GM23338 (cell line): ENCODE measurements around the gene WWOX. TPM values are rescaled to one million over a fixed set of nuclear protein-coding genes. Genes with fewer than 3 reads are reported as not detected.

Source experiments
- ATAC-seq: fragments of 200-7000 bp; cut with Tn5 transposase; 3 replicates; pipeline ENCODE4 v1.9.1; 2020
- DNase-seq: peaks from one replicate; pipeline ENCODE4 v3.0.0-alpha.2; 2015; ENCODE audit warnings: low spot score
- H2AFZ ChIP-seq: fragments of 200-600 bp; sonication (generic); 2 replicates; pipeline ENCODE4 v1.8.0; 2016; ENCODE audit warnings: antibody characterized with exemption, mild to moderate bottlenecking, moderate library complexity
- H3F3A ChIP-seq: fragments of 200-600 bp; sonication (generic); replicated peaks from 2 replicates; pipeline ENCODE4 v1.8.0; 2017; ENCODE audit warnings: antibody characterized with exemption, mixed run types, low read depth
- H3K27ac ChIP-seq: fragments of 200-600 bp; sonication (generic); 2 replicates; pipeline ENCODE4 v1.6.1; 2016; ENCODE audit warnings: low read depth
- H3K27me3 ChIP-seq: fragments of 200-600 bp; sonication (generic); 2 replicates; pipeline ENCODE4 v1.8.0; 2016; ENCODE audit warnings: mild to moderate bottlenecking, mixed run types, moderate library complexity; ENCODE audit not compliant: insufficient read depth
- H3K36me3 ChIP-seq: fragments of 200-600 bp; sonication (generic); 2 replicates; pipeline ENCODE4 v1.8.0; 2016; ENCODE audit warnings: mild to moderate bottlenecking; ENCODE audit not compliant: insufficient read depth
- H3K4me1 ChIP-seq: fragments of 200-600 bp; sonication (generic); 2 replicates; pipeline ENCODE4 v1.8.0; 2016; ENCODE audit warnings: mild to moderate bottlenecking, moderate library complexity; ENCODE audit not compliant: insufficient read depth
- H3K4me2 ChIP-seq: fragments of 200-600 bp; sonication (generic); 2 replicates; pipeline ENCODE4 v1.7.1; 2017; ENCODE audit warnings: mixed run types
- H3K4me3 ChIP-seq: fragments of 200-600 bp; sonication (generic); 2 replicates; pipeline ENCODE4 v1.6.1; 2016; ENCODE audit warnings: mixed run types
- H3K79me2 ChIP-seq: fragments of 200-600 bp; sonication (generic); replicated peaks from 2 replicates; pipeline ENCODE4 v1.8.0; 2017; ENCODE audit warnings: mild to moderate bottlenecking; ENCODE audit not compliant: insufficient read depth
- H3K9me2 ChIP-seq: fragments of 200-600 bp; sonication (generic); 2 replicates; pipeline ENCODE4 v1.8.0; 2017; ENCODE audit not compliant: insufficient read depth
- H4K20me1 ChIP-seq: fragments of 200-600 bp; sonication (generic); replicated peaks from 2 replicates; pipeline ENCODE4 v1.8.0; 2017; ENCODE audit warnings: mild to moderate bottlenecking; ENCODE audit not compliant: insufficient read depth
- H3K27ac Mint-ChIP-seq: 2 replicates; pipeline ENCODE4 v1.8.0; 2020; ENCODE audit warnings: inconsistent platforms, mild to moderate bottlenecking, moderate library complexity, mixed read lengths
- H3K27me3 Mint-ChIP-seq: 3 replicates; pipeline ENCODE4 v1.8.0; 2022; ENCODE audit warnings: low read depth, mild to moderate bottlenecking, moderate library complexity, mixed read lengths, inconsistent platforms; ENCODE audit not compliant: insufficient read depth, poor library complexity
- H3K36me3 Mint-ChIP-seq: 3 replicates; pipeline ENCODE4 v1.8.0; 2021; ENCODE audit warnings: low read depth, mild to moderate bottlenecking, inconsistent platforms, moderate library complexity, mixed read lengths
- H3K4me1 Mint-ChIP-seq: 3 replicates; pipeline ENCODE4 v1.8.0; 2020; ENCODE audit warnings: mild to moderate bottlenecking, inconsistent platforms, mixed read lengths
- H3K4me3 Mint-ChIP-seq: 3 replicates; pipeline ENCODE4 v1.8.0; 2021; ENCODE audit warnings: moderate library complexity, mild to moderate bottlenecking, inconsistent platforms, mixed read lengths
- H3K9me3 Mint-ChIP-seq: 3 replicates; pipeline ENCODE4 v1.8.0; 2020; ENCODE audit warnings: moderate library complexity, mild to moderate bottlenecking, inconsistent platforms, mixed read lengths
- CREB1 ChIP-seq: fragments of 250-450 bp; sonication (Bioruptor Pico); IDR thresholded peaks from 2 replicates; pipeline ENCODE4 v1.5.0; 2020; ENCODE audit warnings: low read depth, mild to moderate bottlenecking, moderate library complexity
- ETS1 ChIP-seq: IDR thresholded peaks from 2 replicates; pipeline ENCODE4 v1.6.1; 2016; ENCODE audit warnings: antibody characterized with exemption
- EZH2 ChIP-seq: fragments of 200-600 bp; sonication (generic); IDR thresholded peaks from one replicate; pipeline ENCODE4 v1.8.0; 2017; ENCODE audit warnings: antibody characterized with exemption, mild to moderate bottlenecking, low read depth; ENCODE audit not compliant: unreplicated experiment
- EZH2phosphoT487 ChIP-seq: fragments of 200-600 bp; sonication (generic); IDR thresholded peaks from one replicate; pipeline ENCODE4 v1.8.1; 2018; ENCODE audit warnings: antibody characterized with exemption; ENCODE audit not compliant: unreplicated experiment
- JUNB ChIP-seq: IDR thresholded peaks from one replicate; pipeline ENCODE4 v1.6.1; 2016; ENCODE audit warnings: antibody characterized with exemption; ENCODE audit not compliant: unreplicated experiment
- NANOG ChIP-seq: IDR thresholded peaks from 2 replicates; pipeline ENCODE4 v1.6.1; 2016; ENCODE audit warnings: antibody characterized with exemption, borderline replicate concordance
- POLR2AphosphoS5 ChIP-seq: IDR thresholded peaks from 2 replicates; pipeline ENCODE4 v1.6.1; 2016; ENCODE audit warnings: antibody characterized with exemption, low read depth
- REST ChIP-seq: IDR thresholded peaks from one replicate; pipeline ENCODE4 v1.6.1; 2018; ENCODE audit warnings: antibody characterized with exemption; ENCODE audit not compliant: unreplicated experiment
- ZNF114 ChIP-seq: fragments of 250-450 bp; sonication (Bioruptor Pico); IDR thresholded peaks from 2 replicates; pipeline ENCODE4 v1.5.0; 2020; ENCODE audit warnings: mild to moderate bottlenecking, moderate library complexity
- ZNF331 ChIP-seq: fragments of 250-450 bp; sonication (Bioruptor Pico); IDR thresholded peaks from 2 replicates; pipeline ENCODE4 v1.5.0; 2020; ENCODE audit warnings: low read depth, mild to moderate bottlenecking, moderate library complexity
- ZNF462 ChIP-seq: fragments of 250-450 bp; sonication (Bioruptor Pico); IDR thresholded peaks from 2 replicates; pipeline ENCODE4 v1.5.0; 2020; ENCODE audit warnings: mild to moderate bottlenecking, moderate library complexity
- polyA plus RNA-seq: library from polyadenylated mRNA; unstranded; fragments of >200 nt; fragmentation: Nextera tagmentation; extraction: Ambion mirVana; gene quantifications from 2 replicates; pipeline ENCODE4 v1.2.1, GENCODE V29; 2016
- total RNA-seq: library from RNA; depleted of rRNA; stranded (reverse); fragments of >200 nt; shearing (Covaris generic); gene quantifications from 2 replicates; pipeline ENCODE4 v1.2.3, GENCODE V29; 2014

The WWOX gene
- total and polyA plus RNA-seq, 2 experiments from 2014 or later = 10.0 to 19.3 TPM

- peaks cover 3% of the 10 kb centered on the region for H3K27me3 Mint-ChIP-seq
- H3K9me3 Mint-ChIP-seq = no peaks in the 10 kb centered on the region; the same call in 2 of the 3 replicates
- no peaks in the 10 kb centered on the region for H3K27me3 ChIP-seq
- H2AFZ ChIP-seq = no peak overlapping the region
- TF ChIP-seq EZH2 (no peak), NANOG (no peak), ZNF114 (CRISPR knock-in tag) (no peak), ZNF331 (no peak), POLR2AphosphoS5 (no peak), CREB1 (CRISPR knock-in tag) (no peak), REST (no peak), ETS1 (no peak), JUNB (no peak), EZH2phosphoT487 (no peak), ZNF462 (CRISPR knock-in tag) (no peak)
- H3K4me2 ChIP-seq = 0 out of 2 replicates have a peak overlapping the region, but pooled peaks have one; percentile 49
- DNase-seq = no peak
- H3K4me3 ChIP-seq = no peak overlapping the region
- no peaks in the 10 kb centered on the region for H3K79me2 ChIP-seq
- peaks cover 50% of the 10 kb centered on the region for H3K4me1 ChIP-seq
- ATAC-seq = no peak
- no peak overlapping the region for H3K4me3 Mint-ChIP-seq
- H3K36me3 Mint-ChIP-seq = no peaks in the 10 kb centered on the region
- H3F3A ChIP-seq = no peaks in the 10 kb centered on the region
- H3K27ac Mint-ChIP-seq = peak overlapping the region; percentile 42; the same call in 1 of the 2 replicates
- H3K36me3 ChIP-seq = no peaks in the 10 kb centered on the region
- no peaks in the 10 kb centered on the region for H4K20me1 ChIP-seq
- H3K27ac ChIP-seq = no peak overlapping the region
- peaks cover 58% of the 10 kb centered on the region for H3K4me1 Mint-ChIP-seq
- H3K9me2 ChIP-seq = 0 out of 2 replicates have a peak, but pooled peaks cover 4% of the 10 kb centered on the region
Measured at GRCh38 chr16:78609402-78610274, 510.2 kb downstream of the WWOX start.
